Skin epidermis (tissue), 12 donors: ENCODE measurements around the gene CPNE7.
A peak's percentile ranks its signal among the peaks of the same experiment; 100 is the strongest.

Source experiments
- H3K27ac ChIP-seq, 21 experiments: fragments of 200-600 bp; sonication (generic) in 11 of 21; one replicate each; pipeline ENCODE4 v1.5.0; 2020; ENCODE audit warnings: mild to moderate bottlenecking in 3 of 21, inconsistent platforms in 2 of 21, moderate library complexity in 2 of 21
- H3K4me3 ChIP-seq, 7 experiments: fragments of 200-600 bp; sonication (generic) in 2 of 7; one replicate each; pipeline ENCODE4 v1.5.0; 2020; ENCODE audit warnings: inconsistent platforms in 2 of 7, mild to moderate bottlenecking in 2 of 7, moderate library complexity in 1 of 7

CPNE7 gene

GRCh38 chr16:89599451-89599858, 23.9 kb downstream of the CPNE7 start:
- Histone ChIP-seq H3K4me3 (no peak overlapping the region), H3K27ac (peak overlapping the region in 3 of 21 experiments; percentile 17 to 39 (median 33))

DNA sequence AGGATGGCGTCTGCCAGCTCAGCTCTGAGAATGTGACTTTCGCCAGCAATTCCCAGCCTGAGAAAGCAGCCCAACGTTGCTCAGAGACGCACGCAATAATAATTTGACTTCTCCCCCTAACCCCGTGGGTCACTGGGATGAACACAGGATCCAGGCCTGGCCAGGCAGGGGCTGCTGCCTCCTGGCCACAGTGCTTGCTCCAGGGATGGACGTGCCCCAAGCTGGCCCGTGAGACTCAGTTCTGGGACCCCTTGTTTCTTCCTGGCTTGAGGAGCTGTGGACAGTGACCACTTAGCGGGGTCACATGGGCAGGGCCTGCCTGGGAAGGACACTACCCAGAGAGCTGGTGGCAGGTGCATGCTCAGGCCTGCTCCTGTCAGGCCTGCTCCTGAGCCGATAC, 24.3 kb downstream of the CPNE7 start:
- H3K4me3 ChIP-seq: no peak overlapping the region
- peak overlapping the region in 6 of 21 experiments; percentile 16 to 39 (median 24) for H3K27ac ChIP-seq

GRCh38 chr16:89600427-89600826, 24.9 kb downstream of the CPNE7 start:
- no peak overlapping the region for H3K4me3 ChIP-seq
- H3K27ac ChIP-seq: peak overlapping the region in 3 of 21 experiments; percentile 4 to 34 (median 16)

DNA sequence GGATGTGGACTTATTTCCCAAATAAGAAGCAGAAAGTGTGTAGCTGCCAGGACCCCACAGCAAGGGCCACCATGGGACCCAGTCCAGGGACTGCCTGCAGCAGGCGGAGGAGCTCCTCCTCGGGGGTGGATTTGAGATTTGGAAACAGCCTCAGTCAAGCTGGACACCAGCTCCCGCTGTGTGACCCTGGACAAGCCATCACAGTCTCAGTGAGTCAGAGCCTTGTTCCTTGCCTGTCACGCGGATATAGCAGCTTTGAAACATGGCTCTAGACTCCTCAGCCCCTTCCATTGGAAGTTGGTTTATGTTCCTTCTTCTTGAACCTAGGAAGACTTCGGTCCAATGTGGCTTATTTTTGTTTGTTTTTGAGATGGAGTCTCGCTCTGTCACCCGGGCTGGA, 25.4 kb downstream of the CPNE7 start:
- no peak overlapping the region for H3K4me3 ChIP-seq
- H3K27ac ChIP-seq: peak overlapping the region in 2 of 21 experiments; percentile 4 to 34

DNA sequence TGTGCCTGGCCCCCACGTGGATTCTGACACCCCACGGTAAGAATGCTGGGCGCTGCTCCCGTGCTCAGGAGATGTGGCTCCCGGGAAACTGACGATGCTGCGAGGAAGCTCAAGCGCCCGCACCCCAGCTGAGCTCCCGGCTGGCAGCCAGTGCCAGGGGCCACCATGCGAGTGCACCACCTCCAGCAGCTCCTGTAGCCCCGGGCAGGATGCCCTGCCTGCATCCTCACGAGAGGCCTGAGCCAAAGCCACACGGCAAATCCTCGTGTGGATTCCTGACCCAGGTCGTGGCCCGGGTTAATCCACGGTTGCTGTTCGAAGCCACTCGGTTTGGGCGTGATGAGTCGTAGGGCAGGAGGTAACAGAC, 26.3 kb downstream of the CPNE7 start:
- H3K4me3 ChIP-seq: no peak overlapping the region
- H3K27ac ChIP-seq: peak overlapping the region in 12 of 21 experiments; percentile 4 to 76 (median 64)

DNA sequence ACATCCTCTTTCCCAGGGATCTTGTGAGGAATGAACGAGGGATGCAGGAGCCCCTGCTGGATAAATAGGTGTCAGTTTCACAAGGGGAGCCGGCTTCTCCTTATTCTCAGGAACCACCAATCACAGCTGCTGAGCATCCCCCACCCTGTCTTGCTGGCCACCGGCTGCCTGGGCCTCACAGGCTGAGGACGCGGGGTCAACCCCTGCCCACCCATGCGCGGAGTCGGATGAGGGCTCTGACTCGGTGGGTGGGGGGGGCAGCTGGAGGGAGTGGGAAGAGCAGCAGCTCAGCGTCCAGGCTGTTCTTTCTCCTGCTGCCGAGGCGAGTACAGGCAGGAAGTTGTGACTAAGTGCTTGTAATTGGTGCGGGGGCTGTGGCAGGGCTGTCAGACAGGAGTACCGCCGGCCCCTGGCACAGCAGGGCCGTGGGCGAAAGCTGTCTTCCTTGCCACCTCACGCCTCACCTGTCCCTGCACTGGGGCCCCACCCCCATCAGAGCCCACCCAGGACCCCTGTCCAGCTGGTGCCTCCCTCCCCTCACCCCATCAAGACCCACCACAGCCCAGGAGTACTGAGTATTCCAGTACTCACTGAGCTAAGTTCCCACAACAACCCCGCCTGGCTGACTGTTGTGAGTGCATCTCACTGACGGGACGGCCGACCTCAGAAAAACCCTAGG, 26.9 kb downstream of the CPNE7 start:
- no peak overlapping the region for H3K4me3 ChIP-seq
- peak overlapping the region in 14 of 21 experiments; percentile 4 to 76 (median 60) for H3K27ac ChIP-seq

- H3K27ac ChIP-seq: peak overlapping the region in 13 of 21 experiments; percentile 19 to 76 (median 60)
Measured at GRCh38 chr16:89602952-89603590, 27.5 kb downstream of the CPNE7 start.

DNA sequence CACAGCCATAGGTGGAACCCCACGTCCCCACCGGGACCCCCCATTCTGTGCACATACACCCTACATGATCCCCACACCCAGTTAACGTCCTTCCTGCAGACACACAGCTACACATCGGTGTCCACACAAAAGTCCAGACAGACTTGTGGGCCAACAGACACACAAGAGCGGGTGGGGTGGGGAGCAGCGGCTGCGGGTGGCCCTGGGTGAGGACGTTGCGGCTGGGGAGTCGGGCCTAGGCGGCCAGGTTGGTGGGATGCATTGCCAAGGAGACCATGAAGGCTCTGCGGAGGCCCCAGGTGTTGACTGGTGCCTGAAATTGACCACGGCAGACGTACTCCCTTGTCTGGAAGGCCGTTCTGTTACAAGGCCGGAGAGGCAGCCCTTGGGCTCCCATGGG, 29.2 kb downstream of the CPNE7 start:
- Histone ChIP-seq H3K27ac (no peak overlapping the region), H3K4me3 (no peak overlapping the region)

More at GRCh38 chr16:89602952-89603590, 27.5 kb downstream of the CPNE7 start:
- H3K4me3 ChIP-seq: no peak overlapping the region

GRCh38 chr16:89605186-89605970, 29.8 kb downstream of the CPNE7 start:
- Histone ChIP-seq H3K4me3 (no peak overlapping the region), H3K27ac (no peak overlapping the region)

- no peak overlapping the region for H3K4me3 ChIP-seq
- no peak overlapping the region for H3K27ac ChIP-seq
Measured at GRCh38 chr16:89606006-89606405, 30.4 kb downstream of the CPNE7 start.

GRCh38 chr16:89607453-89607852, 31.9 kb downstream of the CPNE7 start:
- H3K27ac ChIP-seq: no peak overlapping the region
- H3K4me3 ChIP-seq: no peak overlapping the region

GRCh38 chr16:89607937-89608740, 32.6 kb downstream of the CPNE7 start:
- Histone ChIP-seq H3K27ac (peak overlapping the region in 1 of 21 experiments; percentile 2), H3K4me3 (no peak overlapping the region)

GRCh38 chr16:89610108-89610453, 34.5 kb downstream of the CPNE7 start:
- H3K27ac ChIP-seq: no peak overlapping the region
- H3K4me3 ChIP-seq: no peak overlapping the region

- H3K4me3 ChIP-seq: no peak overlapping the region
- H3K27ac ChIP-seq: no peak overlapping the region
Measured at GRCh38 chr16:89612415-89613166, 37.0 kb downstream of the CPNE7 start.

- no peak within 1 kb of the TSS for H3K27ac ChIP-seq
- H3K4me3 ChIP-seq: no peak within 1 kb of the TSS
Measured at GRCh38 chr16:89613231-89613953, 37.8 kb downstream of the CPNE7 start, which contains the start of gene DPEP1. DPEP1 (plus strand) TSS chr16:89613642; CDS start chr16:89630411, 16,769 bp downstream.

- H3K4me3 ChIP-seq: no peak overlapping the region
- H3K27ac ChIP-seq: no peak overlapping the region
Measured at GRCh38 chr16:89613954-89614459, 38.4 kb downstream of the CPNE7 start.

GRCh38 chr16:89615176-89615575, 39.6 kb downstream of the CPNE7 start:
- Histone ChIP-seq H3K4me3 (no peak overlapping the region), H3K27ac (no peak overlapping the region)

GRCh38 chr16:89615596-89616090, 40.1 kb downstream of the CPNE7 start:
- no peak overlapping the region for H3K27ac ChIP-seq
- H3K4me3 ChIP-seq: no peak overlapping the region
